Coronary artery (tissue), 2 donors: ENCODE results near the gene OCA2.

ENCODE experiments used
- DNase-seq: peaks from one replicate; pipeline ENCODE4 v3.0.0-alpha.2; 2017; ENCODE audit warnings: low spot score
- H3K27ac ChIP-seq, 2 donors: fragments of 200-600 bp; sonication (generic); one replicate each; pipeline ENCODE4 v1.5.1; 2016 to 2019
- H3K4me3 ChIP-seq: fragments of 200-600 bp; sonication (generic); 2 replicates; pipeline ENCODE4 v1.5.1; 2016; ENCODE audit warnings: mild to moderate bottlenecking, moderate library complexity
- TF ChIP-seq, protein P1 (sequence below): fragments of 200-600 bp; sonication (generic); IDR thresholded peaks from one replicate; pipeline ENCODE4 v1.5.1; 2019; ENCODE audit warnings: antibody characterized with exemption

Gene OCA2

GRCh38 chr15:28051955-28052633 is 47.0 kb downstream of the OCA2 start:
- no peak overlapping the region for H3K4me3 ChIP-seq
- no peak for DNase-seq
- no peak overlapping the region for H3K27ac ChIP-seq
- TF ChIP-seq, protein P1, sequence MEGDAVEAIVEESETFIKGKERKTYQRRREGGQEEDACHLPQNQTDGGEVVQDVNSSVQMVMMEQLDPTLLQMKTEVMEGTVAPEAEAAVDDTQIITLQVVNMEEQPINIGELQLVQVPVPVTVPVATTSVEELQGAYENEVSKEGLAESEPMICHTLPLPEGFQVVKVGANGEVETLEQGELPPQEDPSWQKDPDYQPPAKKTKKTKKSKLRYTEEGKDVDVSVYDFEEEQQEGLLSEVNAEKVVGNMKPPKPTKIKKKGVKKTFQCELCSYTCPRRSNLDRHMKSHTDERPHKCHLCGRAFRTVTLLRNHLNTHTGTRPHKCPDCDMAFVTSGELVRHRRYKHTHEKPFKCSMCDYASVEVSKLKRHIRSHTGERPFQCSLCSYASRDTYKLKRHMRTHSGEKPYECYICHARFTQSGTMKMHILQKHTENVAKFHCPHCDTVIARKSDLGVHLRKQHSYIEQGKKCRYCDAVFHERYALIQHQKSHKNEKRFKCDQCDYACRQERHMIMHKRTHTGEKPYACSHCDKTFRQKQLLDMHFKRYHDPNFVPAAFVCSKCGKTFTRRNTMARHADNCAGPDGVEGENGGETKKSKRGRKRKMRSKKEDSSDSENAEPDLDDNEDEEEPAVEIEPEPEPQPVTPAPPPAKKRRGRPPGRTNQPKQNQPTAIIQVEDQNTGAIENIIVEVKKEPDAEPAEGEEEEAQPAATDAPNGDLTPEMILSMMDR = no peak

DNA sequence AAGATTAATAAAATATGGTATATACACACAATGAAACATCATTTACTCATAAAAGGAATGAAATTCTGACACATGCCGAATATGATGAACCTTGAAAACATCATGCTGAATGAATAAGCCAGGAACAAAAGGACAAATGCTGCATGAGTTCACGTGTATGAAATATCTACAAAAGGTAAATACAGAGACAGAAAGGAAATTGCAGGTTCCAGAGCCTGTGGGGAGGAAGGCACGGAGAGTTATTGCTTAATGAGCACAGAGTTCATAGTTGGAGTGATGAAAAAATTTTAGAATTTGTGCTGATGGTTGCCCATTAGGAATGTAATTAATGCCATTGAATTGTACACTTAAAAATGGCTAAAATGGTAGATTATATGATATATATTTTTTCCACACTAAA is 49.5 kb downstream of the OCA2 start:
- TF ChIP-seq, protein P1 = no peak

GRCh38 chr15:28047277-28047676 is 51.8 kb downstream of the OCA2 start:
- Histone ChIP-seq H3K27ac (no peak overlapping the region), H3K4me3 (no peak overlapping the region)
- no peak for DNase-seq
- TF ChIP-seq, protein P1 = no peak

More for the DNA sequence above, 49.5 kb downstream of the OCA2 start:
- H3K4me3 ChIP-seq = no peak overlapping the region
- DNase-seq = no peak
- H3K27ac ChIP-seq = no peak overlapping the region

- no peak overlapping the region for H3K27ac ChIP-seq
- DNase-seq = no peak
- H3K4me3 ChIP-seq = no peak overlapping the region
- TF ChIP-seq, protein P1 = no peak
These were observed 54.9 kb downstream of the OCA2 start for GRCh38 chr15:28044121-28044672.

DNA sequence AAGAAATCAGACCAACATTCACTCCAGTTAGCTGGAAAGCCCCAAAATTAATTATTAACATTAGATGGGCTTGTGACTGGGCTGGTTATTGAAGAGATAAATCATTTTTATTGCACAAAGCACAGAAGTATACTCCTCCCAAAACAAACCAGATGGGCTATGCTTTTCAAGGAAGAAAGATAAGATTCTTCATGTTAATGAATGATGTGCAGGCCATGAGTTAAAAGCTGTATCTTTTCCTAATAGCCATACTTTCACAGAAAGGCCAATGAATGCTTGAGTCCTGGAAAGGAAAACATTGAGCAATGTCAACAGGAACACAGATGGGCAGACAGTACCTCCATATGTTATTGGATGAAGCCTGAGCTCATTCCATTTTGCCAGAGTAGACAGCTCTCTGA is 55.4 kb downstream of the OCA2 start:
- DNase-seq = no peak
- TF ChIP-seq, protein P1 = no peak
- no peak overlapping the region for H3K4me3 ChIP-seq

GRCh38 chr15:28037969-28038590 is 61.0 kb downstream of the OCA2 start:
- no peak for DNase-seq
- TF ChIP-seq, protein P1 = no peak
- H3K4me3 ChIP-seq = no peak overlapping the region
- no peak overlapping the region for H3K27ac ChIP-seq

More for the DNA sequence above, 55.4 kb downstream of the OCA2 start:
- H3K27ac ChIP-seq = no peak overlapping the region

DNA sequence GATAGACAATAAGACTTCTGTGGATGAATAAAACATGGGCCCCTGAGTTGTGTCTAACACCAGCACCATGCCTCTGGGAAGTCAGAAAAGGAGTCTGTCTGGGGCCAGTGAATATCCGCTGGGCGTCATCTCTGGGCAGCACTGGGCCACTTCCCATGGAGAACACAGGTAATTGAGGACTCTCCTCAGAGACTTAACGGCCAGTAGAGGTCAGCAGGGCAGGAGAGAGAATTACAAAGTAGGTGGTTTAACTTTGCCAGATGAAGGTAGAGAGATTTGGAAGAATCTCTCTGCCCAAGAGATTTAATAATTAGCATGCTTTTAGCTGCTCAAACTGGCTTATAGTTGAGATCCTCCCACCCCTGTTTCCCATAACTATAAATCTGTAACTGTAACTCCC is 65.7 kb downstream of the OCA2 start:
- TF ChIP-seq, protein P1 = no peak
- no peak for DNase-seq
- Histone ChIP-seq H3K4me3 (no peak overlapping the region), H3K27ac (no peak overlapping the region)
